WTC11 (cell line): ENCODE measurements around the gene TAS2R41. TPM values are rescaled to one million over a fixed set of nuclear protein-coding genes. Genes with fewer than 3 reads are reported as not detected.

Experiments
- ATAC-seq: fragments of 200-7000 bp; cut with Tn5 transposase; 2 replicates; pipeline ENCODE4 v1.10.0; 2021; ENCODE audit warnings: mild to moderate bottlenecking, moderate library complexity
- CTCF ChIA-PET: fragments of 300-600 bp; sonication (Branson Sonifier 250); formaldehyde crosslinking; loops from one replicate; lab custom pipeline; 2021; ENCODE audit warnings: antibody characterized with exemption; lab: Charles Lee
- POLR2A ChIA-PET: fragments of 350-600 bp; sonication (Branson Sonifier 250); formaldehyde crosslinking; loops from one replicate; lab custom pipeline; 2021; ENCODE audit warnings: antibody characterized with exemption; lab: Charles Lee
- DNase-seq: peaks from one replicate; pipeline ENCODE4 v3.0.0; 2021; ENCODE audit warnings: low spot score
- H3K27ac Mint-ChIP-seq: 2 replicates; pipeline ENCODE4 v1.8.0; 2021; ENCODE audit warnings: mixed read lengths
- H3K27me3 Mint-ChIP-seq: 2 replicates; pipeline ENCODE4 v1.8.0; 2021; ENCODE audit warnings: low read depth, mild to moderate bottlenecking, moderate library complexity, mixed read lengths
- H3K36me3 Mint-ChIP-seq: 2 replicates; pipeline ENCODE4 v1.8.0; 2021; ENCODE audit warnings: mixed read lengths
- H3K4me1 Mint-ChIP-seq: 2 replicates; pipeline ENCODE4 v1.8.0; 2022; ENCODE audit warnings: mixed read lengths
- H3K4me3 Mint-ChIP-seq: 2 replicates; pipeline ENCODE4 v1.8.0; 2021; ENCODE audit warnings: mild to moderate bottlenecking, moderate library complexity, mixed read lengths
- H3K9me3 Mint-ChIP-seq: 2 replicates; pipeline ENCODE4 v1.8.0; 2021; ENCODE audit warnings: mixed read lengths
- AR ChIP-seq: fragments of 250-450 bp; sonication (Bioruptor Pico); IDR thresholded peaks from 2 replicates; pipeline ENCODE4 v1.9.0; 2021; ENCODE audit warnings: mild to moderate bottlenecking
- E2F4 ChIP-seq: sonication (generic); formaldehyde crosslinking; IDR thresholded peaks from 2 replicates; pipeline ENCODE4 v1.8.1; 2022; ENCODE audit warnings: low read depth, mild to moderate bottlenecking, moderate library complexity, missing genetic modification reagents, borderline replicate concordance
- ELF4 ChIP-seq: sonication (generic); formaldehyde crosslinking; IDR thresholded peaks from 2 replicates; pipeline ENCODE4 v1.8.1; 2022; ENCODE audit warnings: low read depth, mild to moderate bottlenecking, moderate library complexity, missing genetic modification reagents
- HMGXB4 ChIP-seq: sonication (generic); formaldehyde crosslinking; IDR thresholded peaks from 2 replicates; pipeline ENCODE4 v1.8.1; 2023; ENCODE audit warnings: mild to moderate bottlenecking, moderate library complexity, missing genetic modification reagents
- MAX ChIP-seq: sonication (generic); formaldehyde crosslinking; IDR thresholded peaks from 2 replicates; pipeline ENCODE4 v1.8.0; 2022; ENCODE audit warnings: mild to moderate bottlenecking, missing genetic modification reagents
- NR2C2 ChIP-seq: sonication (generic); formaldehyde crosslinking; IDR thresholded peaks from 2 replicates; pipeline ENCODE4 v1.8.0; 2022; ENCODE audit warnings: mild to moderate bottlenecking, missing genetic modification reagents
- RORB ChIP-seq: fragments of 250-450 bp; sonication (Bioruptor Pico); IDR thresholded peaks from 2 replicates; pipeline ENCODE4 v1.9.0; 2021; ENCODE audit warnings: mild to moderate bottlenecking
- SMAD4 ChIP-seq: sonication (generic); formaldehyde crosslinking; IDR thresholded peaks from 2 replicates; pipeline ENCODE4 v1.8.0; 2022; ENCODE audit warnings: mild to moderate bottlenecking, missing genetic modification reagents
- ZNF232 ChIP-seq: sonication (generic); formaldehyde crosslinking; IDR thresholded peaks from 2 replicates; pipeline ENCODE4 v1.8.0; 2022; ENCODE audit warnings: mild to moderate bottlenecking, missing genetic modification reagents
- ZNF281 ChIP-seq: sonication (generic); formaldehyde crosslinking; IDR thresholded peaks from 2 replicates; pipeline ENCODE4 v1.8.0; 2023; ENCODE audit warnings: mild to moderate bottlenecking, missing genetic modification reagents
- ZNF423 ChIP-seq: fragments of 250-450 bp; sonication (Bioruptor Pico); IDR thresholded peaks from 2 replicates; pipeline ENCODE4 v2.1.2; 2022; ENCODE audit warnings: mild to moderate bottlenecking, moderate library complexity
- ZNF512 ChIP-seq: sonication (generic); formaldehyde crosslinking; IDR thresholded peaks from 2 replicates; pipeline ENCODE4 v1.8.1; 2022; ENCODE audit warnings: missing genetic modification reagents, borderline replicate concordance
- total RNA-seq: library from RNA; stranded (reverse); gene quantifications from 3 replicates; pipeline ENCODE4 v1.2.3, GENCODE V29; 2021
- TF ChIP-seq, protein P1 (sequence below): sonication (generic); formaldehyde crosslinking; IDR thresholded peaks from 2 replicates; pipeline ENCODE4 v1.8.1; 2022; ENCODE audit warnings: mild to moderate bottlenecking, moderate library complexity, missing genetic modification reagents

The TAS2R41 gene
- total RNA-seq, 1 experiment from 2014 or later = 0.31 TPM

GRCh38 chr7:143443153-143443552 is 34.5 kb upstream of the TAS2R41 start, which contains the start of gene TAS2R60:
TAS2R60 (plus strand) TSS chr7:143443453; CDS start chr7:143443453, 0 bp downstream.
- CTCF ChIA-PET = no interaction called here
- no peaks in the 10 kb centered on the region for H3K4me1 Mint-ChIP-seq
- H3K27ac Mint-ChIP-seq = no peak within 1 kb of the TSS
- peaks cover 3% of the 10 kb centered on the region; the same call in 1 of the 2 replicates for H3K9me3 Mint-ChIP-seq
- H3K27me3 Mint-ChIP-seq = no peaks in the 10 kb centered on the region; the same call in 1 of the 2 replicates
- H3K4me3 Mint-ChIP-seq = no peak within 1 kb of the TSS
- ATAC-seq = no peak
- TF ChIP-seq HMGXB4 (CRISPR knock-in tag) (no peak), AR (CRISPR knock-in tag) (no peak), NR2C2 (CRISPR knock-in tag) (no peak), ELF4 (no peak), ZNF423 (CRISPR knock-in tag) (no peak), MAX (CRISPR knock-in tag) (no peak), E2F4 (CRISPR knock-in tag) (no peak), RORB (no peak), ZNF512 (CRISPR knock-in tag) (no peak), ZNF232 (no peak)
- TF ChIP-seq, protein P1, sequence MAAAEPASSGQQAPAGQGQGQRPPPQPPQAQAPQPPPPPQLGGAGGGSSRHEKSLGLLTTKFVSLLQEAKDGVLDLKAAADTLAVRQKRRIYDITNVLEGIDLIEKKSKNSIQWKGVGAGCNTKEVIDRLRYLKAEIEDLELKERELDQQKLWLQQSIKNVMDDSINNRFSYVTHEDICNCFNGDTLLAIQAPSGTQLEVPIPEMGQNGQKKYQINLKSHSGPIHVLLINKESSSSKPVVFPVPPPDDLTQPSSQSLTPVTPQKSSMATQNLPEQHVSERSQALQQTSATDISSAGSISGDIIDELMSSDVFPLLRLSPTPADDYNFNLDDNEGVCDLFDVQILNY (CRISPR knock-in tag) = no peak
- no peak for DNase-seq
- POLR2A ChIA-PET = no interaction called here
- H3K36me3 Mint-ChIP-seq = no peaks in the 10 kb centered on the region; the same call in 1 of the 2 replicates

- Mint-ChIP-seq H3K27ac (no peak overlapping the region), H3K27me3 (no peaks in the 10 kb centered on the region; the same call in 1 of the 2 replicates), H3K4me3 (no peak overlapping the region), H3K36me3 (no peaks in the 10 kb centered on the region), H3K9me3 (no peaks in the 10 kb centered on the region), H3K4me1 (no peaks in the 10 kb centered on the region)
- TF ChIP-seq ZNF281 (CRISPR knock-in tag) = no peak
- no peak for TF ChIP-seq SMAD4 (CRISPR knock-in tag)
- CTCF ChIA-PET = no interaction called here
- POLR2A ChIA-PET = no interaction called here
- ATAC-seq (no peak), DNase-seq (no peak)
Measured at GRCh38 chr7:143444063-143444782, 33.5 kb upstream of the TAS2R41 start.
